PC-9 (cell line): ENCODE data around the gene PIR.

ENCODE experiments used
- EZH2 ChIP-seq: fragments of 200-600 bp; sonication (generic); IDR thresholded peaks from 2 replicates; pipeline ENCODE4 v1.8.0; 2017; ENCODE audit warnings: antibody characterized with exemption, low read depth
- TF ChIP-seq, protein P1 (sequence below): fragments of 200-600 bp; sonication (generic); conservative IDR thresholded peaks from 2 replicates; pipeline ENCODE4 v1.6.1; 2017; ENCODE audit warnings: mixed run types, antibody characterized with exemption, mild to moderate bottlenecking, moderate library complexity

DNA sequence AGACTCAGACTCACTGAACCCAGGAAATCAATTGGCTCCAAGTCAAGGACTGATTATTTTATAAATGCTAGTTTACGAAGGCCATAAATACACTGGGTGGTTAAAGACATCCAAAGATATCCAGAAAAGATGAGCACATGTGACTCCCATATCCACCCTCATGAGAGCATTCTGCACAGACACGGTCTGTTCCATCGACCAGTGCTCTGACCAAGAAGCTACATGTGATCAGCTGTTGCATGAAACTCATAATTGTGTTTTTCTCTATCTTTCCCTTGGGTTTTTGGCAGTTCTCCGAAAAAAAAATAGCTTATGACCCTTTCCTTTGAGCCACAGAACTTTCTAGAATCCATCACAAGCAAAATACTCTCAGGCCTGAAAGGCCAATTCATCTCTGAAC is 2.7 kb upstream of the PIR start:
- TF ChIP-seq, protein P1, sequence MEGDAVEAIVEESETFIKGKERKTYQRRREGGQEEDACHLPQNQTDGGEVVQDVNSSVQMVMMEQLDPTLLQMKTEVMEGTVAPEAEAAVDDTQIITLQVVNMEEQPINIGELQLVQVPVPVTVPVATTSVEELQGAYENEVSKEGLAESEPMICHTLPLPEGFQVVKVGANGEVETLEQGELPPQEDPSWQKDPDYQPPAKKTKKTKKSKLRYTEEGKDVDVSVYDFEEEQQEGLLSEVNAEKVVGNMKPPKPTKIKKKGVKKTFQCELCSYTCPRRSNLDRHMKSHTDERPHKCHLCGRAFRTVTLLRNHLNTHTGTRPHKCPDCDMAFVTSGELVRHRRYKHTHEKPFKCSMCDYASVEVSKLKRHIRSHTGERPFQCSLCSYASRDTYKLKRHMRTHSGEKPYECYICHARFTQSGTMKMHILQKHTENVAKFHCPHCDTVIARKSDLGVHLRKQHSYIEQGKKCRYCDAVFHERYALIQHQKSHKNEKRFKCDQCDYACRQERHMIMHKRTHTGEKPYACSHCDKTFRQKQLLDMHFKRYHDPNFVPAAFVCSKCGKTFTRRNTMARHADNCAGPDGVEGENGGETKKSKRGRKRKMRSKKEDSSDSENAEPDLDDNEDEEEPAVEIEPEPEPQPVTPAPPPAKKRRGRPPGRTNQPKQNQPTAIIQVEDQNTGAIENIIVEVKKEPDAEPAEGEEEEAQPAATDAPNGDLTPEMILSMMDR: no peak
- TF ChIP-seq EZH2: no peak
